Common myeloid progenitor, CD34-positive (primary cell): ENCODE measurements around the gene PTPRN2.
"Not testable (repeated sequence)": the region's sequence is repeated elsewhere in the genome, so short reads cannot be mapped to it uniquely, and the experiment has no call there.

ENCODE experiments used
- CTCF ChIA-PET: fragments of 350-600 bp; sonication (Branson Sonifier 250); formaldehyde crosslinking; loops from one replicate; lab custom pipeline; 2021; ENCODE audit warnings: antibody characterized with exemption; lab: Charles Lee
- POLR2A ChIA-PET: fragments of 350-600 bp; sonication (Branson Sonifier 250); formaldehyde crosslinking; loops from one replicate; lab custom pipeline; 2021; ENCODE audit warnings: antibody characterized with exemption; lab: Charles Lee
- DNase-seq, 3 donors: peaks; one replicate each; pipeline versions ENCODE4 v3.0.0 to v3.0.0-alpha.2; 2013
- H3K27ac ChIP-seq, 2 experiments: 1 replicate in 1 of 2; 2 replicates in 1 of 2; pipeline ENCODE4 v1.7.0; 2013; ENCODE audit warnings: inconsistent platforms in 2 of 2, low read length in 2 of 2, mild to moderate bottlenecking in 2 of 2, low read depth in 1 of 2, moderate library complexity in 1 of 2; ENCODE audit not compliant: severe bottlenecking in 2 of 2, insufficient read depth in 1 of 2, poor library complexity in 1 of 2
- H3K27me3 ChIP-seq, 5 experiments: replicated peaks in 2 of 5; 1 replicate in 3 of 5; 2 replicates in 2 of 5; pipeline versions ENCODE4 v1.6.1 to v1.7.0; 2013; ENCODE audit warnings: low read length in 4 of 5, mild to moderate bottlenecking in 2 of 5, moderate library complexity in 2 of 5, inconsistent platforms in 1 of 5; ENCODE audit not compliant: insufficient read depth in 5 of 5, control insufficient read depth in 4 of 5
- H3K36me3 ChIP-seq, 4 experiments: 1 replicate in 2 of 4; 2 replicates in 2 of 4; pipeline versions ENCODE4 v1.6.1 to v1.7.0; 2013; ENCODE audit warnings: low read length in 3 of 4, control low read depth in 1 of 4, mild to moderate bottlenecking in 1 of 4; ENCODE audit not compliant: control insufficient read depth in 4 of 4, insufficient read depth in 4 of 4
- H3K4me1 ChIP-seq, 4 experiments: 1 replicate in 3 of 4; 2 replicates in 1 of 4; pipeline versions ENCODE4 v1.6.1 to v1.7.1; 2013; ENCODE audit warnings: low read length in 3 of 4, mild to moderate bottlenecking in 3 of 4, control low read depth in 1 of 4, inconsistent platforms in 1 of 4, moderate library complexity in 1 of 4; ENCODE audit not compliant: control insufficient read depth in 4 of 4, insufficient read depth in 4 of 4; ENCODE audit errors: control extremely low read depth in 1 of 4
- H3K4me3 ChIP-seq, 7 experiments: 1 replicate in 4 of 7; 2 replicates in 3 of 7; pipeline versions ENCODE4 v1.5.1 to v1.7.0; 2013; ENCODE audit warnings: mild to moderate bottlenecking in 7 of 7, low read length in 6 of 7, moderate library complexity in 6 of 7, inconsistent platforms in 2 of 7, low read depth in 2 of 7, control low read depth in 1 of 7; ENCODE audit not compliant: insufficient read depth in 4 of 7, control insufficient read depth in 1 of 7; ENCODE audit errors: extremely low read depth in 1 of 7
- H3K9me3 ChIP-seq, 5 experiments: 1 replicate in 4 of 5; 2 replicates in 1 of 5; pipeline versions ENCODE4 v1.6.1 to v1.7.1; 2013; ENCODE audit warnings: low read length in 4 of 5, mild to moderate bottlenecking in 2 of 5, inconsistent platforms in 1 of 5, low read depth in 1 of 5, moderate library complexity in 1 of 5; ENCODE audit not compliant: control insufficient read depth in 4 of 5, insufficient read depth in 2 of 5; ENCODE audit errors: control extremely low read depth in 1 of 5
- WGBS: methylation state at CpG from one replicate; pipeline ENCODE4 v1.1.5; 2013; ENCODE audit not compliant: insufficient coverage; 5-methylcytosine and 5-hydroxymethylcytosine counted together

PTPRN2 gene

GRCh38 chr7:158299607-158300006, 288.0 kb downstream of the PTPRN2 start:
- Histone ChIP-seq H3K27ac (no peak overlapping the region), H3K4me1 (no peaks in the 10 kb centered on the region), H3K27me3 (no peaks in the 10 kb centered on the region), H3K36me3 (no peaks in the 10 kb centered on the region), H3K9me3 (peaks cover 0 to 8% (median 4%) of the 10 kb centered on the region in 5 experiments), H3K4me3 (no peak overlapping the region)
- DNase-seq = no peak
- POLR2A ChIA-PET = no interaction called here
- CTCF ChIA-PET = no interaction called here
- 79% methylated on average over 3 of the region's 4 CpGs for WGBS

GRCh38 chr7:158296798-158297104, 290.9 kb downstream of the PTPRN2 start:
- no peak overlapping the region for H3K4me3 ChIP-seq
- no peaks in the 10 kb centered on the region for H3K36me3 ChIP-seq
- H3K4me1 ChIP-seq = no peaks in the 10 kb centered on the region
- CTCF ChIA-PET = no interaction called here
- H3K27me3 ChIP-seq = no peaks in the 10 kb centered on the region
- no peak for DNase-seq
- peaks cover 0 to 12% (median 5%) of the 10 kb centered on the region in 5 experiments for H3K9me3 ChIP-seq
- 91% methylated on average over 5 of the region's 7 CpGs for WGBS
- no peak overlapping the region for H3K27ac ChIP-seq
- POLR2A ChIA-PET = no interaction called here

GRCh38 chr7:158295966-158296797, 291.4 kb downstream of the PTPRN2 start:
- DNase-seq = no peak
- Histone ChIP-seq H3K4me1 (no peaks in the 10 kb centered on the region), H3K27me3 (no peaks in the 10 kb centered on the region), H3K9me3 (peaks cover 3 to 12% (median 5%) of the 10 kb centered on the region in 5 experiments), H3K36me3 (no peaks in the 10 kb centered on the region), H3K4me3 (no peak overlapping the region), H3K27ac (no peak overlapping the region)
- CTCF ChIA-PET = no interaction called here
- POLR2A ChIA-PET = no interaction called here
- 92% methylated on average over 14 of the region's 16 CpGs for WGBS

GRCh38 chr7:158294468-158295215, 293.0 kb downstream of the PTPRN2 start:
- CTCF ChIA-PET = not testable (repeated sequence)

GRCh38 chr7:158292948-158293347, 294.7 kb downstream of the PTPRN2 start:
- CTCF ChIA-PET = no interaction called here

More at GRCh38 chr7:158294468-158295215, 293.0 kb downstream of the PTPRN2 start:
- DNase-seq, H3K27me3 ChIP-seq, H3K36me3 ChIP-seq, H3K27ac ChIP-seq, H3K4me1 ChIP-seq, POLR2A ChIA-PET, H3K4me3 ChIP-seq: not testable (repeated sequence)
- WGBS = 93% methylated on average over 19 of the region's 29 CpGs
- peaks cover 3 to 24% (median 10%) of the 10 kb centered on the region in 5 experiments for H3K9me3 ChIP-seq

GRCh38 chr7:158291998-158292397, 295.6 kb downstream of the PTPRN2 start:
- 82% methylated on average over 3 of the region's 4 CpGs for WGBS
- Histone ChIP-seq H3K27me3 (no peaks in the 10 kb centered on the region), H3K27ac (no peak overlapping the region), H3K4me3 (no peak overlapping the region), H3K36me3 (no peaks in the 10 kb centered on the region), H3K9me3 (peaks cover 3 to 26% (median 10%) of the 10 kb centered on the region in 5 experiments), H3K4me1 (no peaks in the 10 kb centered on the region)
- ChIA-PET POLR2A (no interaction called here), CTCF (no interaction called here)
- no peak for DNase-seq

More at GRCh38 chr7:158292948-158293347, 294.7 kb downstream of the PTPRN2 start:
- Histone ChIP-seq H3K9me3 (peaks cover 3 to 26% (median 10%) of the 10 kb centered on the region in 5 experiments), H3K4me3 (no peak overlapping the region), H3K4me1 (no peaks in the 10 kb centered on the region), H3K27ac (no peak overlapping the region), H3K36me3 (no peaks in the 10 kb centered on the region), H3K27me3 (no peaks in the 10 kb centered on the region)
- 84% methylated on average over 4 of the region's 5 CpGs for WGBS
- POLR2A ChIA-PET = no interaction called here
- no peak for DNase-seq
